ENCODE measurements around the gene DLGAP3.
A peak's percentile ranks its signal among the peaks of the same experiment; 100 is the strongest.

The DLGAP3 gene

DNA sequence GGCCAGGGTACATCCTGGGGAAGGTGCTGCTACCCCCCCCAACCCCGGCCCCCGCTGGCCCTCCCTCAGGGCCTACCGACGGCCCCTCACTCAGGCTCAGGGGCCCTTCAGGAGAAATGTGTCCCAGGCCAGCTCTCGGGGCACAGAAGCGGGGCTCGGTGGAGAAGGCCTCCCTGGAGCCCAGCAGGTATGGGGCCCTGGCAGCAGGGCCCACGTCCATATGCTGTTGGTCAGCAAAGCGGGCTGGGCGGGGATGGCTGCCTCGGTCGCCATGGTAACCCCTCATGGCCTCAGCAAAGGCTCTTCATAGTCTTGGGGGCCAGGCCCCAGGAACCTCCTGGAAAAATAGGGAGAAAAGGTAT, 24.4 kb downstream of the DLGAP3 start:
- no peak for DNase-seq
- TF ChIP-seq GATA1 (IDR thresholded peaks at IDR 0.05; ENCODE audit: low read depth, low read length) (no peak), POLR2A (IDR thresholded peaks at IDR 0.05; ENCODE audit: low read length) (no peak)

DNA sequence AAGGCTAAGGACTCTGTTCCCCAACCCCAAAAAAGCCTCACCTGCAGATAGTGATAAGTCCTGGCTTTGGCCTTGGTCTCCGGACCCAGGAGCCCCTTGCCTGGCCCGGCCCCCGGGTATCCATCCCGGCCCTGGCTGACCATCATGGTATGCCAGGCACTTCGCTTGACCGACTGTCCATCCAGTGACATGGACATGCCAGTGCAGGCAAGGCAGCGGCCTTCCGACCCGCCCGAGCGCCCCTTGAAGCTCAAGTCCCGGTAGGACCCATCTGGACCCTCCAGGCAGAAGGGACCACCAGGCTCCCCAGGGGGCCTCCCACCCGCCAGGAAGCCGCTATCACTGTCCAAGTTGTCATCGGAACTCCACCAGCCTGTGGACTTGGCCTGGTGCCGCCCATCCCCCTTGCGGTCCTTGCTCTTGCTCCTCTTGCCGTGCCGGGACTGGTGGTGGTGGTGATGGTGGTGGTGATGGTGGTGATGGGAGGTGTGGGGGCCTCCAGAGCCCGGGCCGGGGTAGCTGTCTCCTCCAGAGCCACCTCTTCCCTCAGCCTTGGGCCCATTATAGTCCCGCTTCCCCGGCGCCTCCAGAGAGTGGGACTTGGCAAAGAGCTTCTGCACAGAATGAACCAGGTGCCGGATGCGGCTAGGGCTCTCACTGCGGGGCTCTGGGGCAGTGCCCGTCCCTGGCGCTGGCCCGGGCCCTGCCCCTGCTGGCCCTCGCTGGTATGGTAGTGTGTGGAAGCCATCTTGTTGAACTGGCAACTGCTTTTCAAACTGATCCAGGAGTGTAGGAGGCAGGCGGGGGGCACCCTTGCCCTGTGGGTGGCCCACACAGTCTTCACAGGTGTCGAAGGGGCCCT, 25.0 kb downstream of the DLGAP3 start:
- DNase-seq = no peak
- no peak for TF ChIP-seq GATA1 (IDR thresholded peaks at IDR 0.05; ENCODE audit: low read depth, low read length)
- TF ChIP-seq POLR2A (IDR thresholded peaks at IDR 0.05; ENCODE audit: low read length) = no peak

DNA sequence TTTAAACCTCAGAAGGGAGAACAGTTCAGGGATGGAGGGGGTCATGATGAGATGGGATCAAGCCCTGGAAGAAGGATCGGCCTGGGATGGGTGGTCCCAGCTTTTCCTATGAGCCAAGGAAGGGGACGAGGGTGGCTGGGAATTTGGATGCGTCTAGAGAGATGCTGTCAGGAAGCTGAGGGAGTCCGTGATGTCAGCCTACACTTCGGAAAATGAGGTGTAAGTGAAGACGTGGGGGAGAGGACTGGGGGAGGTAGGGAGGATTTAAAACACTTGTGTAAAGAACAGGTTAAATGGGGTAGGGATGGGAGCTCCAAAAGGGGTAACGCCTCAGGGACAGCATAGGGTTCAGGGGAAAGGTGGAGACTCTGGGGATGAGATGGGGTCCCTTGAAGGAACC, 27.5 kb downstream of the DLGAP3 start:
- no peak for DNase-seq

DNA sequence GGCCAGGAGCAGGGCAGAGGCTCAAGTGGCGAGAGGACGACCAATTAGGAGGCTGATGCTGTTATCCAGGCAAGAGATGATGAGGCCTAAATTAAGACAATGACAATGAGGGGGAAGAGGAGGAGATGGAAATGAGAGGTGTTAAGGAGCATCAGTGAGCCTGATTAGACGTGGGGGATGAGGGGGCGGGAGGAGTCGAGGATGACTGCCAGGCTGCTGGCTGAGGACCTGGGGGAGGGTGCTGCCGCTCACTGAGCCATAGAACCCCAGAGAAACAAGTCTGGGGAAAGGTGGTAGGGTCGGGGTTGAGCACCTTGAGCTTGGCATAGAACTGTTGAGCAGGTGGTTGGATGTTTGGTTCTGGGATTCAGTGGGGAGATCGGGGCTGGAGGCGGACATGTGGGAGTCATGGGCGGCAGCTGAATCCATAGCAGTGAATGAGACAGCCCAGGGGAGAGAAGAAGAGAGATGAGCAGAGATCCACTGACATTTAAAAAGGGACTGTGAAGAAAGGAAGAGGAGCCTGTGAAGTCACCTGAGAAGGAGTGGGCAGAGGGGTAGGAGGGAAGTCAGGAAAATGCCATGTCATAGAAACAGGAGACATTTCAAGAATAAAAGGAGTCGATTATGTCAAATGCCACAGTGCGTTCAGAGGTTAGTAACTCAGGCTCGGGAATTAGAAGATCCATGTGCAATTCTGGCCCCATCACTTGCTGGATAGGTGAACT, 28.5 kb downstream of the DLGAP3 start:
- no peak for DNase-seq
- TF ChIP-seq POLR2A (IDR thresholded peaks at IDR 0.05; ENCODE audit: low read length) = no peak

More for the DNA sequence above, 27.5 kb downstream of the DLGAP3 start:
- no peak for TF ChIP-seq GATA1 (IDR thresholded peaks at IDR 0.05; ENCODE audit: low read depth, low read length)

DNA sequence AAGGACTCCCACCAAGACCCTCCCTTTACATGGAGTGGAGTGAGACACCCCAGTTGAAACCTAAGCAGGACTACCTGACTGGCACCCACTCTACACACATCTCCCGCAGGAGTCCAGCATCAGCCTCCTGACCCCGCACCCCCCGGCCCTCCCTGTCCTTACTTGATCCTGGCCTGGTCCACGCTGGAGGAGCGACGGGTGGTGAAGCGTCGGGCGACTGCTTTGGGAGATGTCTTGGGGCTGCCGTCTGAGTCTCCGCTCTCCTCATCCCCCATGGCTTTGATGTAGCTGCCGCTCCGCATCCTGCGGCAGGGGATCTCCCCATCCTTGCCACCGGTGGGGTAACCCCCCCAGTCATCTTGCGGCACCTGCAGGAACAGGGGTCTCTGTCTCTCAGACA, 29.5 kb downstream of the DLGAP3 start:
- TF ChIP-seq POLR2A (IDR thresholded peaks at IDR 0.05; ENCODE audit: low read length) (no peak), GATA1 (IDR thresholded peaks at IDR 0.05; ENCODE audit: low read depth, low read length) (no peak)
- DNase-seq = no peak

DNA sequence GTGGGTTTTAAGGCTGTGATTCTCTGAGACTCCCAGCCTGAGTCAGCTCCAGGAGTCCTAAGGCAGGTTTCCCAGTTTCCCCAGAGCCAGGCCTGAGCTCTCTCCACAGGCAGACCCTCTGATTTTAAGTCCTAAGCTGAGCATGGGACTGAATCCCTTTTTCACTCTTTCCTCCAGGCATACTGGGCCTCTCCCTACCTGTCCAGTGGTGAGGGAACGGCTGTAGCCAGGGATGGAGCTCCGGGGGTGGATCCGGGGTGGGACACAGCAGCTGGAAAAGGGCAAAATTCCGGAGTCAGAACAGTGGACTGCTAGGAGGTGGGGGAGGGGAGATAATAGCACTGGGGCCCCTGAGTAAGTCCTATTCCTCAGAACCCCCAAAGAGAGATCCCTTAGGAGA, 30.0 kb downstream of the DLGAP3 start:
- no peak for TF ChIP-seq GATA1 (IDR thresholded peaks at IDR 0.05; ENCODE audit: low read depth, low read length)
- TF ChIP-seq POLR2A (IDR thresholded peaks at IDR 0.05; ENCODE audit: low read length) = no peak

DNA sequence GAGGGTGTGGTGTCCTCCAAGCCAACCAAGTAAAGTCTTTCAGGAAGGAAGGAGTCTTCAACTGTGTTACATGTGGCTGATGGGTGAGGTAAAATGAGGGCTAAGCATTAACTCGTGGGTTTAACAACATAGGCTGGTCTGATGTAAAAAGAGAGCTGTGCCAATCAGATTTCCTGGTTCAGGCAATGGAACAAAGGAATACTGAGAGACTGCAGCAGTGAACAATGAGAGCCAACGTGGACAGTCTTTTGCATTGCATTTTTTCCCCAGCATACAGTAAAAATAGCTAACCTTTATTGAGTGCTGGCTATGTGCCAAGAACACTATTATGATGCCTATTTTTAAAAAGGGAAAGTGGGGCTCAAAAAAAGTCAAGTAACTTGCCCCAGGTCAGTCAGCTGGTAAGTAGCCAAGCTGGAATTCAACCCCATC, 31.1 kb downstream of the DLGAP3 start:
- no peak for DNase-seq

More for the DNA sequence above, 30.0 kb downstream of the DLGAP3 start:
- no peak for DNase-seq

DNA sequence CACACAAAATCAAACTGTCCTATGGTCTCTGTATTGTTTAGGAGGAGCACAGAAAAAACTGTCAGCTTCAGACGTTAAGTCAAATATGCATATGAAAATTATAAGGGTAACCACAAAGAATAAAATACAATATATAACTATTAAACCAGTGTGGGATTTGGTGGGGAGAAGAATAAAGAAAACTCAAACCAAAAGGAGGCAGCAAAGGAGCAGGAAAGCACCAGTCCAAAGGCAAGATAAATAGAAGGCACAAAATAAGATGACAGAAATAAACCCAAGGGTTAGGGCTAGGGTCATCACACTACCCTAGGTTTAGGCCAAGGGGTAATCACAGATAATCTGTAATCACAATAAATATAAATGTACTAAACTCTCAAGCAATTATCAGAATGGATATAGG, 32.8 kb downstream of the DLGAP3 start:
- no peak for TF ChIP-seq POLR2A (IDR thresholded peaks at IDR 0.05; ENCODE audit: low read length)
- TF ChIP-seq GATA1 (IDR thresholded peaks at IDR 0.05; ENCODE audit: low read depth, low read length) = no peak
- no peak for DNase-seq

More for the DNA sequence above, 31.1 kb downstream of the DLGAP3 start:
- TF ChIP-seq POLR2A (IDR thresholded peaks at IDR 0.05; ENCODE audit: low read length) (no peak), GATA1 (IDR thresholded peaks at IDR 0.05; ENCODE audit: low read depth, low read length) (no peak)

DNA sequence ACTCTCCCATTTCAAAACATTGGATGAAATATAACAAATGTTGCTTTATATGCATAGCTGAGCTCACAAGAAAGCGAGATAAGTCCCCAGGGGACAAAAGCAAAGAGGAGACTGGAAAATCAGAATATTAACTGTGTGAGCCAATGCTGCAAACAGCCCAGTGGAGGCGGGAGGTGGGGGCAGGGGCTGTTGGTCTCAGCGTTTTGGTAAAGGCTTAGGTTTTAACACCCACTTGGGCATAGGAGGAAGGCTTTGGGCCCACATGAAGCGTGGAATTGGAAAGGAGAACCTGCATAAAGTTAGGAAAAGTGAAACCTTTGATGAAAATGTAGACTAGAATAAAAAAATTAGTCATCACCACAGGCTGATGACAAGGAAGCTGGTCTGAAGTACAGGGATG, 39.7 kb downstream of the DLGAP3 start:
- DNase-seq = no peak

DNA sequence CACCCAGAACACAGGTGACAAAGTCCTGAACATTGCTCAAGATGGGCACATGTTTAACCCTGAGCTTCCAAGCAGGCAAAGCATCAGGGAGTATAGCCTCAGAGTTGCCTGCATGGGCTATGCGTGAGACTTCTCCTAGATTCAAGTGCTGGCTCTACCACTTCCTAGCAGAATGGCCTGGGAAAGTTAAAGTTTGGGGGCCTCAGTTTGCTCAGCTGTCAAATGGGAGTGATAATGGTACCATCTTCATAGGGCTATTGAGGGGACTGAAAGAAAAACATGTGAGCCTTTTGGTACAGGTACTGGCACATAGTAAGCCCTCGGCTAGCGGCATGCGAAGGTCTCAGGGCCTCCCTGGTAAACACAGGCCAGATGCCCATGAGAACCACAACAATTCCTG, 41.9 kb downstream of the DLGAP3 start:
- TF ChIP-seq GATA1 (IDR thresholded peaks at IDR 0.05; ENCODE audit: low read depth, low read length) = no peak
- TF ChIP-seq POLR2A (IDR thresholded peaks at IDR 0.05; ENCODE audit: low read length) = no peak
- no peak for DNase-seq

More for the DNA sequence above, 39.7 kb downstream of the DLGAP3 start:
- TF ChIP-seq POLR2A (IDR thresholded peaks at IDR 0.05; ENCODE audit: low read length) (no peak), GATA1 (IDR thresholded peaks at IDR 0.05; ENCODE audit: low read depth, low read length) (no peak)

DNA sequence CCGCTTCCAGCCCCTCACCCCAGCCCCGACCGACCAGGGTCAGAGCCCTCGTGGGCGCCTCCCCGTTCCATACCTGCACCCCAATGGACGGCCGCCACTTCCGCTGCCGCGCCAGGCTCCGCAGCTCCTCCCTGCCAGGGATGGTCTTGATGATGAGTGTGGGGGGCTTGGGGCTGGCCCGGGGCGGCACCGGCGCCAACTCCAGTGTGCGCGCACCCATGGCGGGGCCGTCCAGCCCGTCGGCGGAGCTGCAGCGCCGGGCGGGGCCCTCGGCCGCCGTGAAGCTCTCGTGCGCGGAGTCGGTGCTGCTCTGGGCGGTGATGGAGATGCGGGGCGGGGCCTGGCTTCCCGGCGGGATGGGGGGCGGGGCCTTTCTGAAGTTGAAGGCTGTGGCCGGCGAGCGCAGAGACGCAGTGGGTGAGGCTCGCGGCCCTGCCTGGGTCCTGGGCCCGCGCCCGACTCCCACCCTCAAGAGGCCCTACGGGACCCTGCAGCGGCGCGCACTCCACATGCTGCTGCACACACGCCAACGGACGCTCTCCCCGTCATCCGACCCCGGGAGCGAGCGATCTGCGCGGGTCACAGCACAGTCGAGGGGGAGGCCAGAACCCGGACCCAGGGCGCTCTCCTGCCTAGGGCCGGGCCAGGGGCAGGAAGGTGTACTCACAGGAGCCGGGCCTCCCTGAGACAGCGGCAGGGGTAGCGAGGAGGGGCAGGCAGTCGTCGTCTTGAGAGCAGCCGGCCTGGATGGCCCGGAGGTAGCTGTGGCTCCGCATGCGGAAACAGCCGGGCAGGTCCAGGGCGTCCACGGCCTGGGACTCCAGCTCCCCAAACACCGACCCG, 43.8 kb downstream of the DLGAP3 start:
- TF ChIP-seq POLR2A (IDR thresholded peaks at IDR 0.05; ENCODE audit: low read length) = no peak
- TF ChIP-seq GATA1 (IDR thresholded peaks at IDR 0.05; ENCODE audit: low read depth, low read length) = no peak
- peak; percentile 20 to 51 for DNase-seq

DNA sequence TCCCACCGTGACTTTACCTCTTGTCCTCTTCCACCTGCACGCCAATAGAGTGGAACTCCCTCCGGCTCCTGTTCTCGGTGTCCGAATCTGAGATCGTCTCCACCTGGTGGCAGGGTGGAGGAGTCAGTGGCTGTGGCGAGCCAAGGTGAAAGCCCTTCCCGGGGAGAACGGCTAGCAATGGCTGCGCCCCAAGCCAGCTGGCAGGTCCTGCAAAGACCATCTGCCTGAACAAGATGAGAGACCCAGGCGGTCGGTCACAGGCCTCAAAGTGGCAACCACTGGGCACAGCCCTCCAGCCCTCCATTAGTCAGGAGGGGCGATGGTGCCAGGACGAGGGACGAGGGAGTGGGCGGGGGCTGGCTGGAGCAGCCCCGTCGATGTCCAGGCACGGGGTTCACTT, 44.5 kb downstream of the DLGAP3 start:
- DNase-seq = no peak
- no peak for TF ChIP-seq POLR2A (IDR thresholded peaks at IDR 0.05; ENCODE audit: low read length)
- TF ChIP-seq GATA1 (IDR thresholded peaks at IDR 0.05; ENCODE audit: low read depth, low read length) = no peak

DNA sequence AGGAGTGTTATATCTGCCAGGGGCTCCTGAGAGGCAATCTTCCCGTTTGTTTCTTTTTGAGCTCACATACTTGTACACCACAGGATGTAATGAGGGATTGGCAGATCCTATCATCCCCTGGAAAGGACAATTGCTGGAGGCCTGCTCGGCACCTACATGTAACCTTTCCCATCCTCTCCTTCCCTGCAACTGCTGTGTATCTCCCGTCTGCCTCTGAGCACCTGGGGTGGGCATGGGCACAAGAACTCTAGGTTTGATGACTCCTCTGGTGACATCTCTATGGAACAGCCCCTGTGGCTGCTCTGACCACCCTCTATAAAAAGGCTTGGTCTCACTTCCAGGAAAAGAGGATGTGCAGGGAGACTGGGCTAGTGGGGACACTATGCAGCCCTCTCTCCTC, 44.9 kb downstream of the DLGAP3 start:
- DNase-seq = no peak
- TF ChIP-seq POLR2A (IDR thresholded peaks at IDR 0.05; ENCODE audit: low read length) (no peak), GATA1 (IDR thresholded peaks at IDR 0.05; ENCODE audit: low read depth, low read length) (no peak)

DNA sequence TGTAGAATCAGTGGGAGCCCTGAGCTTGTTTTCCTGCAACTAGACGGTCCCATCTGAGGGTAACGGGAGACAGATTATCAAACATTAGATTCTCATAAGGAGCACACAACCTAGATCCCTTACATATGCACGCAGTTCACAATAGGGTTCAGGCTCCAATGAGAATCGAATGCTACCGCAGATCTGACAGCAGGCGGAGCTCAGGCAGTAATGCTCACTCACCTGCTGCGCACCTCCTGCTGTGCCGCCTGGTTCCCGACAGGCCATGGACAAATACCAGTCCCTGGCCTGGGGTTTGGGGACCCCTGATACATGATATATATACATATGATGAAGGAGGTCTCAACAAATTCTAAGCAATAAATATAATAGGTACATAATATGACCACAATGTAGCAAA, 50.2 kb downstream of the DLGAP3 start:
- no peak for TF ChIP-seq POLR2A (IDR thresholded peaks at IDR 0.05; ENCODE audit: low read length)
- TF ChIP-seq GATA1 (IDR thresholded peaks at IDR 0.05; ENCODE audit: low read depth, low read length) = no peak
- DNase-seq = no peak

Data from erythroblast (primary cell).